ENCODE measurements around the gene DCXR. TPM values are rescaled to one million over a fixed set of nuclear protein-coding genes. Genes with fewer than 3 reads are reported as not detected.

The DCXR gene
- total and polyA plus RNA-seq, 2 of the 13 experiments (the other 11 are each of a cell fraction or from before 2014, with no cell fraction given) = 287 to 311 TPM

GRCh38 chr17:82009413-82009812 is 28.1 kb downstream of the DCXR start:
- Histone ChIP-seq H3K4me1 (ENCODE audit: insufficient read depth, low read length) (peaks cover 72% of the 10 kb centered on the region), H3K4me3 (replicated peaks in 1 of 3; ENCODE audit: insufficient read depth in 1 of 3, low read depth in 2 of 3, low read length in 3 of 3) (no peak overlapping the region), H3K9ac (ENCODE audit: insufficient read depth, low read depth, low read length) (no peak overlapping the region), H3K36me3 (replicated peaks in 1 of 2; ENCODE audit: control insufficient read depth in 1 of 2, insufficient read depth in 2 of 2, low read length in 2 of 2) (peaks cover 43 to 66% of the 10 kb centered on the region in 2 experiments), H4K20me1 (ENCODE audit: insufficient read depth, low read length) (no peaks in the 10 kb centered on the region), H3K4me2 (ENCODE audit: low read depth, low read length) (no peak overlapping the region), H3K27me3 (ENCODE audit: control insufficient read depth in 1 of 2, insufficient read depth in 2 of 2, low read length in 2 of 2) (no peaks in the 10 kb centered on the region), H2AFZ (ENCODE audit: low read length) (no peak overlapping the region), H3K9me3 (ENCODE audit: low read length) (no peaks in the 10 kb centered on the region), H3K79me2 (ENCODE audit: insufficient read depth, low read length) (peaks cover 21% of the 10 kb centered on the region), H3K27ac (ENCODE audit: extremely low read length, insufficient read depth, low read length) (no peak overlapping the region)
- ATAC-seq (no peak), DNase-seq (ENCODE audit: low spot score) (no peak), FAIRE-seq (no peak)
- intact Hi-C loops (cut with micrococcal nuclease; ENCODE audit: unreplicated experiment) (no loop called here), in situ Hi-C loops (cut with HindIII; ENCODE audit: extremely low pct_ligation_motif_present, low pct_unique_long_range_greater_than_20kb) (no loop called here)
- WGBS (ENCODE audit: low lambda C conversion rate) = 91% methylated on average over 12 of the region's 15 CpGs
- no TSS peak for BruUV-seq (replicated peaks)
- POLR2A ChIA-PET = interaction anchor here (1.5 to 1.9 kb wide), 4 partner anchors 8 to 17 kb away, joined by 7 to 9 read pairs (median 8); no protein-coding TSS in a partner anchor
- CTCF ChIA-PET (ENCODE audit: low intra/inter-chr PET ratio, low total read pairs) = no interaction called here
- no peak for TF ChIP-seq LBX2 (CRISPR knock-in tag; IDR thresholded peaks at IDR 0.05; ENCODE audit: borderline replicate concordance)
- TF ChIP-seq GMEB2 (CRISPR knock-in tag; IDR thresholded peaks at IDR 0.05; ENCODE audit: low read depth) = no peak
- TF ChIP-seq ZNF563 (CRISPR knock-in tag; IDR thresholded peaks at IDR 0.05) = no peak
- no peak for TF ChIP-seq HMG20B (CRISPR knock-in tag; conservative IDR thresholded peaks at IDR 0.05)
- no peak for TF ChIP-seq ZNF576 (CRISPR knock-in tag; IDR thresholded peaks at IDR 0.05)
- peak in 1 of 2 experiments; percentile 18; a peak in 1 of 4 replicates for TF ChIP-seq POLR2A (IDR thresholded peaks at IDR 0.05; ENCODE audit: insufficient read depth in 1 of 2, low read depth in 2 of 2, low read length in 2 of 2)
- TF ChIP-seq ZNF142 (CRISPR knock-in tag; IDR thresholded peaks at IDR 0.05) = no peak
- no peak for TF ChIP-seq FLYWCH1 (CRISPR knock-in tag; IDR thresholded peaks at IDR 0.05)
- no peak for TF ChIP-seq MAX (IDR thresholded peaks at IDR 0.05)
- TF ChIP-seq ELF3 (CRISPR knock-in tag; IDR thresholded peaks at IDR 0.05) = no peak
- 0 out of 2 replicates have a peak, but pooled peaks have one; percentile 3 for TF ChIP-seq POLR2G (IDR thresholded peaks at IDR 0.05; ENCODE audit: low read depth, low read length)
- peak; percentile 38 for TF ChIP-seq TAF15 (IDR thresholded peaks at IDR 0.05; ENCODE audit: low read depth, low read length, poor library complexity, severe bottlenecking)
- TF ChIP-seq ZIK1 (CRISPR knock-in tag; IDR thresholded peaks at IDR 0.05; ENCODE audit: borderline replicate concordance, low read depth) = no peak
- peak; percentile 65 for TF ChIP-seq RBM22 (optimal IDR thresholded peaks at IDR 0.05; ENCODE audit: low read length)
- peak; percentile 10 for TF ChIP-seq ZNF883 (CRISPR knock-in tag; IDR thresholded peaks at IDR 0.05; ENCODE audit: not compliant biosample characterization)
- TF ChIP-seq ZSCAN20 (CRISPR knock-in tag; IDR thresholded peaks at IDR 0.05; ENCODE audit: borderline replicate concordance) = no peak
- peak; percentile 57 for TF ChIP-seq RBM39 (IDR thresholded peaks at IDR 0.05; ENCODE audit: low read depth, low read length, poor library complexity, severe bottlenecking)
